Upper lobe of left lung (tissue), 6 donors: ENCODE data around the gene PPM1M. TPM values are rescaled to one million over a fixed set of nuclear protein-coding genes. Genes with fewer than 3 reads are reported as not detected.

Experiments used
- ATAC-seq, 2 donors: fragments of 200-7000 bp; cut with Tn5 transposase; one replicate each; pipeline ENCODE4 v1.9.1; 2022; ENCODE audit warnings: mild to moderate bottlenecking in 2 of 2, moderate library complexity in 2 of 2; ENCODE audit not compliant: low FRiP score in 2 of 2
- DNase-seq, 2 donors: peaks; one replicate each; pipeline ENCODE4 v3.0.0-alpha.2; 2019 to 2020
- H3K27ac ChIP-seq, 4 donors: fragments of 200-600 bp; sonication (generic); one replicate each; pipeline ENCODE4 v1.5.1; 2016 to 2019
- H3K27me3 ChIP-seq, 4 donors: fragments of 200-600 bp; sonication (generic); one replicate each; pipeline ENCODE4 v1.5.1; 2017 to 2019
- H3K36me3 ChIP-seq, 4 donors: fragments of 200-600 bp; sonication (generic); one replicate each; pipeline ENCODE4 v1.5.1; 2016 to 2019
- H3K4me1 ChIP-seq, 4 donors: fragments of 200-600 bp; sonication (generic); one replicate each; pipeline ENCODE4 v1.5.1; 2018 to 2019
- H3K4me3 ChIP-seq, 4 donors: fragments of 200-600 bp; sonication (generic); one replicate each; pipeline ENCODE4 v1.5.1; 2017 to 2019; ENCODE audit warnings: mild to moderate bottlenecking in 2 of 4, moderate library complexity in 1 of 4
- H3K9me3 ChIP-seq, 4 donors: fragments of 200-600 bp; sonication (generic); one replicate each; pipeline ENCODE4 v1.5.1; 2018 to 2019
- CTCF ChIP-seq, 6 experiments: fragments of 450-650 bp in 4 of 6; fragments of 200-600 bp in 2 of 6; sonication (generic) in 2 of 6; IDR thresholded peaks; one replicate each; pipeline ENCODE4 v1.5.1; 2016 to 2019; ENCODE audit warnings: antibody characterized with exemption in 6 of 6
- EP300 ChIP-seq, 4 donors: sonication (generic); formaldehyde crosslinking; IDR thresholded peaks; one replicate each; pipeline ENCODE4 v1.5.1; 2017; ENCODE audit warnings: antibody characterized with exemption in 4 of 4, control low read depth in 2 of 4
- POLR2A ChIP-seq, 4 donors: fragments of 450-650 bp; IDR thresholded peaks; one replicate each; pipeline ENCODE4 v1.5.1; 2016 to 2017; ENCODE audit warnings: antibody characterized with exemption in 4 of 4, mild to moderate bottlenecking in 2 of 4
- POLR2AphosphoS5 ChIP-seq, 2 donors: sonication (generic); formaldehyde crosslinking; IDR thresholded peaks; one replicate each; pipeline ENCODE4 v1.5.1; 2017; ENCODE audit warnings: antibody characterized with exemption in 2 of 2
- WGBS, 2 donors: methylation state at CpG; one replicate each; pipeline ENCODE4 v1.1.5; 2017 to 2018; 5-methylcytosine and 5-hydroxymethylcytosine counted together
- total RNA-seq, 6 donors: library from RNA; depleted of rRNA in 4 of 6; stranded (reverse); fragments of >200 nt in 4 of 6; gene quantifications; one replicate each; pipeline versions ENCODE4 v1.1.0 to v1.2.1, GENCODE V29; 2016 to 2021
- donor health status: DM: no; HTN: no; CAD: no; lungs with moderate emphysema.
- donor health status: DM: no; HTN: yes; CAD: no; lungs with severe emphysema.

The PPM1M gene
- total RNA-seq, result 10 to 100 TPM; 18.7 to 68.1 (median 47.8) TPM

GRCh38 chr3:52245322-52246263 lies at the start of gene PPM1M:
Gene PPM1M, plus strand, starts transcription at chr3:52245759. Its CDS starts 66 bp downstream, at chr3:52245825.
- ATAC-seq (peak; percentile 70 to 82), DNase-seq (peak; percentile 66 to 94)
- Histone ChIP-seq H3K4me3 (peak within 1 kb of the TSS; percentile 38 to 73 (median 66)), H3K27ac (peak within 1 kb of the TSS; percentile 86 to 97 (median 94)), H3K9me3 (no peaks in the 10 kb centered on the region), H3K27me3 (no peaks in the 10 kb centered on the region), H3K4me1 (peaks cover 25 to 52% (median 30%) of the 10 kb centered on the region in 4 donors), H3K36me3 (peaks cover 0 to 28% (median 12%) of the 10 kb centered on the region in 4 donors)
- WGBS, 2 donors, result 1 to 5% methylated on average over 23 to 54 of the region's 98 CpGs
- TF ChIP-seq POLR2A (IDR thresholded peaks at IDR 0.05) (peak in 1 of 4 donors; percentile 54), EP300 (IDR thresholded peaks at IDR 0.05) (no peak), POLR2AphosphoS5 (IDR thresholded peaks at IDR 0.05) (peak in 1 of 2 donors; percentile 10), CTCF (IDR thresholded peaks at IDR 0.05) (peak in 1 of 6 experiments; percentile 22)

GRCh38 chr3:52195823-52196331 lies 49.7 kb upstream of the PPM1M start:
- WGBS, 2 donors, result 39 to 50% methylated on average over 10 of the region's 10 CpGs
- no peak overlapping the region for H3K4me3 ChIP-seq
- peak in 1 of 2 donors; percentile 90 for DNase-seq
- H3K27ac ChIP-seq, result peak overlapping the region; percentile 89 to 98 (median 93)
- H3K4me1 ChIP-seq, result peaks cover 58 to 74% (median 66%) of the 10 kb centered on the region in 4 donors
- H3K27me3 ChIP-seq, result no peaks in the 10 kb centered on the region
- H3K9me3 ChIP-seq, result no peaks in the 10 kb centered on the region
- peak; percentile 34 to 59 for ATAC-seq
- peaks cover 0 to 7% (median 0%) of the 10 kb centered on the region in 4 donors for H3K36me3 ChIP-seq
- TF ChIP-seq POLR2AphosphoS5 (IDR thresholded peaks at IDR 0.05), result peak in 1 of 2 donors; percentile 35
- TF ChIP-seq CTCF (IDR thresholded peaks at IDR 0.05), result no peak
- TF ChIP-seq POLR2A (IDR thresholded peaks at IDR 0.05), result peak in 1 of 4 donors; percentile 39
- TF ChIP-seq EP300 (IDR thresholded peaks at IDR 0.05), result peak in 1 of 4 donors; percentile 65

GRCh38 chr3:52196977-52197376 lies 48.6 kb upstream of the PPM1M start:
- no peak overlapping the region for H3K4me3 ChIP-seq
- 24 to 44% methylated on average over 3 of the region's 3 CpGs for WGBS, 2 donors
- peak in 1 of 4 donors; percentile 30 for TF ChIP-seq EP300 (IDR thresholded peaks at IDR 0.05)
- TF ChIP-seq CTCF (IDR thresholded peaks at IDR 0.05), result no peak
- peaks cover 0 to 10% (median 0%) of the 10 kb centered on the region in 4 donors for H3K36me3 ChIP-seq
- peak; percentile 77 to 87 for DNase-seq
- H3K9me3 ChIP-seq, result no peaks in the 10 kb centered on the region
- H3K27me3 ChIP-seq, result no peaks in the 10 kb centered on the region
- H3K27ac ChIP-seq, result peak overlapping the region; percentile 89 to 98 (median 93)
- H3K4me1 ChIP-seq, result peaks cover 60 to 75% (median 72%) of the 10 kb centered on the region in 4 donors
- ATAC-seq, result peak in 1 of 2 donors; percentile 82

- 43 to 47% methylated on average over 10 of the region's 10 CpGs for WGBS, 2 donors
- no peak for ATAC-seq
- peak overlapping the region; percentile 89 to 98 (median 93) for H3K27ac ChIP-seq
- peaks cover 60 to 80% (median 75%) of the 10 kb centered on the region in 4 donors for H3K4me1 ChIP-seq
- peaks cover 2 to 15% (median 3%) of the 10 kb centered on the region in 4 donors for H3K36me3 ChIP-seq
- TF ChIP-seq POLR2A (IDR thresholded peaks at IDR 0.05) (no peak), CTCF (IDR thresholded peaks at IDR 0.05) (no peak), POLR2AphosphoS5 (IDR thresholded peaks at IDR 0.05) (no peak), EP300 (IDR thresholded peaks at IDR 0.05) (no peak)
- H3K9me3 ChIP-seq, result no peaks in the 10 kb centered on the region
- DNase-seq, result no peak
- H3K27me3 ChIP-seq, result no peaks in the 10 kb centered on the region
- H3K4me3 ChIP-seq, result peak overlapping the region; percentile 88 to 96 (median 92)
Observed at GRCh38 chr3:52197499-52197841, 48.1 kb upstream of the PPM1M start.
